Measurements from ENCODE around the gene TTYH3.

GRCh38 chr7:2611922-2612321 is 19.9 kb upstream of the TTYH3 start:
- no peak for TF ChIP-seq EP300 (IDR thresholded peaks at IDR 0.05)
- TF ChIP-seq, protein P1, sequence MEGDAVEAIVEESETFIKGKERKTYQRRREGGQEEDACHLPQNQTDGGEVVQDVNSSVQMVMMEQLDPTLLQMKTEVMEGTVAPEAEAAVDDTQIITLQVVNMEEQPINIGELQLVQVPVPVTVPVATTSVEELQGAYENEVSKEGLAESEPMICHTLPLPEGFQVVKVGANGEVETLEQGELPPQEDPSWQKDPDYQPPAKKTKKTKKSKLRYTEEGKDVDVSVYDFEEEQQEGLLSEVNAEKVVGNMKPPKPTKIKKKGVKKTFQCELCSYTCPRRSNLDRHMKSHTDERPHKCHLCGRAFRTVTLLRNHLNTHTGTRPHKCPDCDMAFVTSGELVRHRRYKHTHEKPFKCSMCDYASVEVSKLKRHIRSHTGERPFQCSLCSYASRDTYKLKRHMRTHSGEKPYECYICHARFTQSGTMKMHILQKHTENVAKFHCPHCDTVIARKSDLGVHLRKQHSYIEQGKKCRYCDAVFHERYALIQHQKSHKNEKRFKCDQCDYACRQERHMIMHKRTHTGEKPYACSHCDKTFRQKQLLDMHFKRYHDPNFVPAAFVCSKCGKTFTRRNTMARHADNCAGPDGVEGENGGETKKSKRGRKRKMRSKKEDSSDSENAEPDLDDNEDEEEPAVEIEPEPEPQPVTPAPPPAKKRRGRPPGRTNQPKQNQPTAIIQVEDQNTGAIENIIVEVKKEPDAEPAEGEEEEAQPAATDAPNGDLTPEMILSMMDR (IDR thresholded peaks at IDR 0.05) = no peak

Data from ovary (tissue), 3 donors.